Peyer's patch (tissue), 4 donors: Measurements from ENCODE around the gene AAGAB.

Experiments used
- CTCF ChIP-seq, 6 experiments: fragments of 450-650 bp in 4 of 6; fragments of 200-600 bp in 2 of 6; sonication (generic) in 1 of 6; IDR thresholded peaks; one replicate each; pipeline ENCODE4 v1.5.1; 2017 to 2019; ENCODE audit warnings: antibody characterized with exemption in 6 of 6, mild to moderate bottlenecking in 3 of 6, moderate library complexity in 1 of 6
- POLR2A ChIP-seq, 2 donors: fragments of 450-650 bp; IDR thresholded peaks; one replicate each; pipeline ENCODE4 v1.5.1; 2017; ENCODE audit warnings: antibody characterized with exemption in 2 of 2, mild to moderate bottlenecking in 2 of 2, moderate library complexity in 2 of 2

DNA sequence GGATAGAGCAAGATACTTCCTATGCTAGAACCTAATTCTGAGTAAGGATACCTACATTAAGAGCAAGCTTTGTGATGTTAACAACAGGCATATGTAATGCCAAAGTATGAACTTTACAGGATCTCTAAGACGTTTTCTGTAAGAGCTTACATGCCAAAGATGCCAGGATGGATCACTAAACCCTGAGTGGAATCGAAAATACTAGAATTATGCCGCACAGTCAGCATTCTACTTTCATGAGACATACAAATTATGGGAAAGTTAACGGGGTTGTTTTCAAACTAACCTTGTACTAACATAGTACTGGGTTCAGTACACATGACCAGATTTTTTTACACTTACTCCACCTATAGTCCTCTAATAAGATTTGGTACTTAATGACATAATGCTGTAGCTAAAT lies 55.1 kb downstream of the AAGAB start:
- TF ChIP-seq CTCF (IDR thresholded peaks at IDR 0.05) = no peak
- no peak for TF ChIP-seq POLR2A (IDR thresholded peaks at IDR 0.05)
